Psoas muscle (tissue), 8 donors: ENCODE data around the gene COL19A1. TPM values are rescaled to one million over a fixed set of nuclear protein-coding genes. Genes with fewer than 3 reads are reported as not detected.

Experiments
- ATAC-seq, 4 donors: fragments of 200-7000 bp; cut with Tn5 transposase; one replicate each; pipeline ENCODE4 v1.9.1; 2020; ENCODE audit warnings: moderate library complexity in 3 of 4, mild to moderate bottlenecking in 2 of 4
- DNase-seq, 2 donors: peaks; one replicate each; pipeline ENCODE4 v3.0.0-alpha.2; 2020
- H3K27ac ChIP-seq: fragments of 200-600 bp; one replicate; pipeline ENCODE4 v1.8.0; 2022
- H3K27me3 ChIP-seq, 3 donors: fragments of 200-600 bp in 1 of 3; one replicate each; pipeline versions ENCODE4 v1.6.1 to v1.8.0; 2013 to 2022; ENCODE audit warnings: low read length in 2 of 3, mild to moderate bottlenecking in 2 of 3, moderate library complexity in 1 of 3; ENCODE audit not compliant: insufficient read depth in 3 of 3
- H3K36me3 ChIP-seq, 2 donors: fragments of 200-600 bp in 1 of 2; one replicate each; pipeline versions ENCODE4 v1.6.1 to v1.8.0; 2013 to 2022; ENCODE audit warnings: low read depth in 1 of 2, mild to moderate bottlenecking in 1 of 2, moderate library complexity in 1 of 2; ENCODE audit not compliant: insufficient read depth in 1 of 2
- H3K4me1 ChIP-seq: fragments of 200-600 bp; one replicate; pipeline ENCODE4 v1.8.0; 2022
- H3K4me3 ChIP-seq: fragments of 200-600 bp; one replicate; pipeline ENCODE4 v1.8.0; 2022; ENCODE audit warnings: mild to moderate bottlenecking
- H3K9me3 ChIP-seq: fragments of 200-600 bp; one replicate; pipeline ENCODE4 v1.8.0; 2022
- CTCF ChIP-seq: fragments of 200-600 bp; IDR thresholded peaks from one replicate; pipeline ENCODE4 v1.8.0; 2022; ENCODE audit warnings: antibody characterized with exemption
- WGBS, 3 donors: extraction: QIAGEN DNeasy Blood & Tissue Kit; methylation state at CpG; one replicate each; pipeline versions ENCODE4 v1.1.6 to v1.1.7; 2013; 5-methylcytosine and 5-hydroxymethylcytosine counted together
- intact Hi-C, 2 donors: fragments of 100-400 bp; cut with DNase I; formaldehyde crosslinking; loops; one replicate each; pipeline versions ENCODE4 v1.11.0 to v1.14.2; 2022
- polyA plus RNA-seq, 3 donors: library from polyadenylated mRNA; stranded (reverse); fragments of 200-250 nt; gene quantifications; one replicate each; pipeline ENCODE4 v1.2.3, GENCODE V29; 2013
- total RNA-seq, 4 donors: library from RNA; stranded (reverse); fragmentation: NEBNext Ultra II Directional in 2 of 4; extraction: Animal tissue kit (Norgen Biotek cat#: 25700) in 2 of 4; gene quantifications; one replicate each; pipeline versions ENCODE4 v1.2.1 to v1.2.4, GENCODE V29; 2021 to 2023
- donor health status: healthy with polysubstance abuse.
- donor health status: DM: no; HTN: no; CAD: no; lungs with moderate emphysema.
- donor health status: Bipolar disorder and iron deficiency.
- donor health status: healthy.
- donor health status: DM: yes; HTN: yes; CAD: no.
- donor health status: DM: no; HTN: no; CAD: no.
- donor health status: DM: no; HTN: no; CAD: no.
- donor health status: DM: yes; HTN: yes; CAD: no.

Gene COL19A1
- total and polyA plus RNA-seq, 7 donors, result 0.01 to 10.3 (median 0.33) TPM

- DNase-seq (no peak), ATAC-seq (no peak)
- Histone ChIP-seq H3K27me3 (peaks cover 0 to 3% (median 0%) of the 10 kb centered on the region in 3 donors), H3K36me3 (no peaks in the 10 kb centered on the region), H3K9me3 (peaks cover 9% of the 10 kb centered on the region), H3K27ac (no peak overlapping the region), H3K4me3 (no peak overlapping the region), H3K4me1 (peaks cover 7% of the 10 kb centered on the region)
- intact Hi-C loops, result no loop called here
- no peak for TF ChIP-seq CTCF
- 36 to 41% (median 40%) methylated on average over 1 of the region's 1 CpG for WGBS, 3 donors
These were observed 13.7 kb upstream of the COL19A1 start for GRCh38 chr6:69852706-69853105.

GRCh38 chr6:69861986-69862385, 4.4 kb upstream of the COL19A1 start:
- Histone ChIP-seq H3K27me3 (peaks cover 0 to 4% (median 0%) of the 10 kb centered on the region in 3 donors), H3K36me3 (no peaks in the 10 kb centered on the region), H3K27ac (no peak overlapping the region), H3K4me1 (peaks cover 9% of the 10 kb centered on the region), H3K4me3 (no peak overlapping the region), H3K9me3 (no peaks in the 10 kb centered on the region)
- 90 to 93% (median 93%) methylated on average over 3 of the region's 3 CpGs for WGBS, 3 donors
- TF ChIP-seq CTCF, result no peak
- ATAC-seq (no peak), DNase-seq (no peak)
- intact Hi-C loops, result no loop called here

GRCh38 chr6:69863766-69864165, 2.6 kb upstream of the COL19A1 start:
- WGBS, 3 donors, result 74 to 94% (median 92%) methylated on average over 2 of the region's 2 CpGs

GRCh38 chr6:69865126-69865525, 1.2 kb upstream of the COL19A1 start:
- Histone ChIP-seq H3K4me3 (no peak overlapping the region), H3K4me1 (peaks cover 9% of the 10 kb centered on the region), H3K36me3 (no peaks in the 10 kb centered on the region), H3K9me3 (no peaks in the 10 kb centered on the region), H3K27ac (no peak overlapping the region), H3K27me3 (peaks cover 0 to 4% (median 0%) of the 10 kb centered on the region in 3 donors)
- intact Hi-C loops, result loop anchor here in 1 of 2 donors (5.0 kb wide), 1 partner anchor 107 kb away; no protein-coding TSS in a partner anchor
- 68 to 81% (median 81%) methylated on average over 2 of the region's 2 CpGs for WGBS, 3 donors
- no peak for TF ChIP-seq CTCF
- no peak for ATAC-seq
- DNase-seq, result no peak

More at GRCh38 chr6:69863766-69864165, 2.6 kb upstream of the COL19A1 start:
- Histone ChIP-seq H3K4me3 (no peak overlapping the region), H3K4me1 (peaks cover 9% of the 10 kb centered on the region), H3K27me3 (peaks cover 0 to 4% (median 0%) of the 10 kb centered on the region in 3 donors), H3K27ac (no peak overlapping the region), H3K9me3 (no peaks in the 10 kb centered on the region), H3K36me3 (no peaks in the 10 kb centered on the region)
- ATAC-seq (no peak), DNase-seq (no peak)
- TF ChIP-seq CTCF, result no peak
- intact Hi-C loops, result no loop called here
